BLaER1 (cell line): ENCODE data around the gene ROGDI.

Experiments
- H3K27ac ChIP-seq: shearing (Covaris generic); formaldehyde crosslinking; 2 replicates; pipeline ENCODE4 v1.8.1; 2022
- H3K27me3 ChIP-seq: shearing (Covaris generic); formaldehyde crosslinking; 2 replicates; pipeline ENCODE4 v1.8.1; 2022
- H3K36me3 ChIP-seq: shearing (Covaris generic); formaldehyde crosslinking; 2 replicates; pipeline ENCODE4 v1.8.1; 2022
- H3K4me1 ChIP-seq: shearing (Covaris generic); formaldehyde crosslinking; 2 replicates; pipeline ENCODE4 v1.8.1; 2022
- H3K4me2 ChIP-seq: shearing (Covaris generic); formaldehyde crosslinking; 2 replicates; pipeline ENCODE4 v1.8.1; 2022
- H3K4me3 ChIP-seq: shearing (Covaris generic); formaldehyde crosslinking; 2 replicates; pipeline ENCODE4 v1.8.1; 2022
- H3K9ac ChIP-seq: shearing (Covaris generic); formaldehyde crosslinking; 2 replicates; pipeline ENCODE4 v1.8.1; 2022
- H3K9me3 ChIP-seq: shearing (Covaris generic); formaldehyde crosslinking; 2 replicates; pipeline ENCODE4 v1.8.1; 2022
- H4K20me1 ChIP-seq: shearing (Covaris generic); formaldehyde crosslinking; 2 replicates; pipeline ENCODE4 v1.8.1; 2022
- Cebpa-rat ChIP-seq: shearing (Covaris generic); IDR thresholded peaks from 2 replicates; pipeline ENCODE4 v1.8.1; 2022

ROGDI gene, protein sequence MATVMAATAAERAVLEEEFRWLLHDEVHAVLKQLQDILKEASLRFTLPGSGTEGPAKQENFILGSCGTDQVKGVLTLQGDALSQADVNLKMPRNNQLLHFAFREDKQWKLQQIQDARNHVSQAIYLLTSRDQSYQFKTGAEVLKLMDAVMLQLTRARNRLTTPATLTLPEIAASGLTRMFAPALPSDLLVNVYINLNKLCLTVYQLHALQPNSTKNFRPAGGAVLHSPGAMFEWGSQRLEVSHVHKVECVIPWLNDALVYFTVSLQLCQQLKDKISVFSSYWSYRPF

DNA sequence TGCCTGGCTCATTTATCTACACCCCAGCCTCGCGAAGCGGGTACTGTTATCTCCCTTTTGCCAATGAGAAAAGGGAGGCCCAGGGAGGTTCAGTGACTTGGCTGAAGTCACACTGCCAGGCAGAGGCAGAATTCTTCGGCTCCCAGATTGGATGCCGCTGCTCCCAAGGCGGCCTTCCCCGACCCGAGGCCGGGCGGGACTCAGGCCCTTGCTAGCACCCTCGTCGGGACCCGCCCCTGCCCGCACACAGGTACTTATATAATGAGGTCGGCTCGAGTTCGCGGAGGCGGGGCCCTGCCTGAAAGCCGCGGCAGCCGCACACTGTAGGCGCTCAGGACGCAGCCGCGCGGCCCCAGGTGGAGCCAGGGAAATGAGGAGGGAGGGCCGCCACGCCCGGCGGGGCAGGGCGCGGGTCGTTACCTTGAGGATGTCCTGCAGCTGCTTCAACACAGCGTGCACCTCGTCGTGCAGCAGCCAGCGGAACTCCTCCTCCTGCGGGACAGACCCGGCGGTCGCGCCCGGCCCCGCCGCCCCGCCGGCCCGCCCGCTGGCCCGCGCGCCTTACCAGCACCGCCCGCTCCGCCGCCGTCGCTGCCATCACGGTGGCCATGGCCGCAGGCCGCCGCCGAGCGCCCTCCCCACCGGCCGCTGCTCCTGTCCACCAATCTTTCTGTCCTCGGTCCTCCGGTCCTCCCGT is at the start of gene ROGDI:
TSS of gene ROGDI (minus strand) at position 672 of the 697 bp plus-strand sequence. CDS start at position 610, 62 bp downstream.
- Histone ChIP-seq H3K36me3 (peaks cover 57% of the 10 kb centered on the region), H3K27me3 (no peaks in the 10 kb centered on the region), H3K9ac (peak within 1 kb of the TSS; percentile 82), H3K4me2 (peak within 1 kb of the TSS; percentile 100), H3K27ac (peak within 1 kb of the TSS; percentile 84), H3K4me3 (peak within 1 kb of the TSS; percentile 87), H4K20me1 (peaks cover 22% of the 10 kb centered on the region), H3K4me1 (peaks cover 47% of the 10 kb centered on the region), H3K9me3 (no peaks in the 10 kb centered on the region)
- no peak for TF ChIP-seq Cebpa-rat

DNA sequence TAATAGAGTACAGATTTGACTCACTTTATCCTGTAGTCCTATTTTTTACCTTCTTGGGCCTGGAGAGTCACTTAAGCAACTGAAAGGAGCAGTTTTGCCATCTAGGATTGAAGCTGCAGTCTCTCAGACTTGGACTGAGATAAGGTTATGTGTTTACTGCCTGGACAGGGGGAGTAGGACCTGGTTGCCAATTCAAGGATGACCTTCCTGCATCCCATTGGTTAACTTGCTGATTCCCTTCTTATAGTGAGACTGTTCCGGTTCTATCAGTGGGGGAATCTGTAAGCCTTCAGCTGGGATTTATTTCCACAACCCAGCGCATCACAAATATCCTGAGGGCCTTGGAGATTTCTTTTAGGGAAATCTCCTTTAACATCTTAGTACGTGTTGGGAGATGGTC is 47.8 kb upstream of the ROGDI start:
- no peak overlapping the region for H3K4me3 ChIP-seq
- H3K9ac ChIP-seq, result peak overlapping the region; percentile 99; the same call in 1 of the 2 replicates
- no peaks in the 10 kb centered on the region for H3K9me3 ChIP-seq
- H3K36me3 ChIP-seq, result peaks cover 27% of the 10 kb centered on the region
- H3K27me3 ChIP-seq, result no peaks in the 10 kb centered on the region
- TF ChIP-seq Cebpa-rat, result no peak
- peak overlapping the region; percentile 81 for H3K4me2 ChIP-seq
- peaks cover 94% of the 10 kb centered on the region for H4K20me1 ChIP-seq
- no peak overlapping the region for H3K27ac ChIP-seq
- H3K4me1 ChIP-seq, result peaks cover 37% of the 10 kb centered on the region

DNA sequence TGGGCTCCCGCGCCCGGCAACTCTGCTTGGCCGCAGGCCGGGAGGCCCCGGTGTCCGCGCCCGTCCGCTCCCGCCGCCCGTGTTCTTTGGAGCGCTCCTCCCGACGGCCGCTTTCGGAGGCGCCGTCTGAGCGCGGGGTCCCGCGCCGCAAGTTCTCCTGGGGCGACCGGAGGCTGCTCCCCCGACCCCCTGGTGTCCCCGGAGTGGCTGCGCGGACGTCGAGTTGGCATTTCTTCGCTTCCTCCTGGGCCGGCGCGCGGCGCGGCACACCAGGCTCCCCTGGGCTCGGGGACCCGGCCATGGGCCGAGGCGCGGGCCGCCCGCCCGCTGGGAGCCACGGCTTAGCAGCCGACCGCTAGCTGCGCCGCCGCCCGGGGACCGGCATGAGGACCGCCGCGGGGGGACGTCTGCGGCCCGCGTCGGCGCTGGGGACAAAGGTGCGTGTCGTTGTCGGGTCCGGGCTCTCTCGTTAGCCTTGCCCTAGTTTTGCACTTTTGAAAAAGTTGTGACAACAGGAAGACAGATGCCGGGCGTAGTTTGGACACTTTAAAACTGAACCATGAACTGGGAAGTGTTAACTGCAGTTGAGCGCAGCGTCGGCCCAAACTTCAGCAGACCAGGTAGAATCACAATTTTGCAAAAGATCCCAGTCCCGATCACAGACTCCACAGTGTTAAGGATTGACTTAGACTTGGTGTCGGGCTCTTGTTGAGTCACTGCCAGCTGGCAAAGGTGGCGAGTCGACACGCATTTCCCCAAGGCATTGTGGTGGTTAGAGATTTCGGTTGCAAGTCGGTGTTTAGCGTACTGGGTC is 45.5 kb upstream of the ROGDI start:
- H3K4me3 ChIP-seq, result peak overlapping the region; percentile 99
- peaks cover 44% of the 10 kb centered on the region for H3K4me1 ChIP-seq
- H3K9ac ChIP-seq, result peak overlapping the region; percentile 99
- H3K36me3 ChIP-seq, result peaks cover 25% of the 10 kb centered on the region
- peak overlapping the region; percentile 81 for H3K4me2 ChIP-seq
- H4K20me1 ChIP-seq, result peaks cover 86% of the 10 kb centered on the region
- H3K27me3 ChIP-seq, result no peaks in the 10 kb centered on the region
- no peak for TF ChIP-seq Cebpa-rat
- no peaks in the 10 kb centered on the region for H3K9me3 ChIP-seq
- H3K27ac ChIP-seq, result peak overlapping the region; percentile 99

DNA sequence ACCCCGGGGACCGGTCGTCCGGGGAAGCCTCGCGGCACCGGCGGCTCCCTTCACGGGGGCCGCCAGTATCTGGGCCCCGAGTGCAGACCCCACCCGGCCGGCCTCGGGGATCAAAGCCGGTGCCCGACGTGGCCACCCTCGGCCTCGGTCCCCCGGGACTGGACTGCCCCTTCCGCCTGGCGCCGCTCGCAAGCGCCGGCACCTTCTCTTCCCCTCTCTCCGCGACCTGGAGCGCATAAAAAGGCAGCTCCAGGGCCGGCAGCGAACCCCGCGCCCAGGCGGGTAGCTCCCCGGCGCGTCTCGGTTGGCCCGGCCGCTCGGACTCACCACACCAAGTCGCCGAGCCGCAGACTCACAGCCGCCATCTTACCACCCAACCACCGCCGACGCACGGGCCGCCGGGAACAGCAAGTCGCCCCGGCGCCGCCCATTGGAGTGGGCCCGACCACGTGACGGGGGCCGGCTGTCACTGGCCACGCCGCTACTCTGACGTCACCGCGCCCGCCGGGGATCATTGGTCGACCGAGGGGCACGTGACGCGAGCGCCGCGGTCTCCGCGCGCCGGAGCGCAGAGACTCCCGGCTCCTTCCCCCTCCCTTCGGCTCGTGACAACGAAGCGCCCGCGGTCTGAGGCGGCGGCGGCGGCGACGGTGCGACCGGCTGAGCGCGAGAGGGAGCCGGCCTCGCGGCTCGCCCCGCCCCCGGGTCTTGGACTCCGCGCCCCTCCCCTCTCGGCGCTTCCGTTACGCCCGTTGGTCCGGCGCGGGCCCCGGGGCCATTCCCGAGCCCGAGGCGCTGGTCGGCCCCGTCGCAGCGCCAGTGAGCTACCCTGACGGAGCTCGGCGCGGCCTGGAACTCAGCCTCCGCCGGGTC is 44.7 kb upstream of the ROGDI start, which contains the start of the genes GLYR1 and UBN1:
TSS of gene GLYR1 (minus strand) at position 388 of the 873 bp plus-strand sequence. CDS start at position 365, 23 bp downstream.
TSS of gene UBN1 (plus strand) at position 581 of the 873 bp plus-strand sequence. CDS start 5,437 bp downstream, outside the sequence.
- Histone ChIP-seq H4K20me1 (peaks cover 84% of the 10 kb centered on the region), H3K4me1 (peaks cover 44% of the 10 kb centered on the region), H3K36me3 (peaks cover 30% of the 10 kb centered on the region), H3K4me3 (peak within 1 kb of the TSS; percentile 99), H3K4me2 (peak within 1 kb of the TSS; percentile 84), H3K27ac (peak within 1 kb of the TSS; percentile 99), H3K9me3 (no peaks in the 10 kb centered on the region), H3K9ac (peak within 1 kb of the TSS; percentile 99), H3K27me3 (no peaks in the 10 kb centered on the region)
- TF ChIP-seq Cebpa-rat, result no peak

DNA sequence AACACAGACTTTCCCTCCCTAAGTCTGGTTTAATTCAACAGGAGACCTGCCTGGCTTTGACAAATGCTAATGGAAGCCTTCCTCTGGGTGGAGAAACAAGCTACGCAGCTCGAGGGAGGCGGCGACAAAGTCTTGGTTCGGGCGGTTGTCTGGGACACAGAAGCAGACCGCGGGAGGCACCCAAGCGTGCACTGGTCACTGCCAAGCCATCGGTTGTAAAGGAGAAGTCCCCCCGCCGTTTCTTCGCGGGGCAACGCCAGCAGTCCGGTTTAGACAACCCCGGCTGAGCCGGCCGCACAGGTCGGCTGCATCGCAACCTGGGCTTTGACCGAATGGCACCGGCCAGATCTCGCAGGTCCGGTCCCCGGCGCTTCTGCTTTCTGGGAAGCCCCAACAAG is 44.1 kb upstream of the ROGDI start:
- Histone ChIP-seq H3K9me3 (no peaks in the 10 kb centered on the region), H3K27me3 (no peaks in the 10 kb centered on the region), H3K4me2 (peak overlapping the region; percentile 84), H3K27ac (peak overlapping the region; percentile 99), H3K36me3 (peaks cover 36% of the 10 kb centered on the region), H3K4me3 (peak overlapping the region; percentile 99), H4K20me1 (peaks cover 79% of the 10 kb centered on the region), H3K4me1 (peaks cover 44% of the 10 kb centered on the region), H3K9ac (peak overlapping the region; percentile 99)
- TF ChIP-seq Cebpa-rat, result no peak

DNA sequence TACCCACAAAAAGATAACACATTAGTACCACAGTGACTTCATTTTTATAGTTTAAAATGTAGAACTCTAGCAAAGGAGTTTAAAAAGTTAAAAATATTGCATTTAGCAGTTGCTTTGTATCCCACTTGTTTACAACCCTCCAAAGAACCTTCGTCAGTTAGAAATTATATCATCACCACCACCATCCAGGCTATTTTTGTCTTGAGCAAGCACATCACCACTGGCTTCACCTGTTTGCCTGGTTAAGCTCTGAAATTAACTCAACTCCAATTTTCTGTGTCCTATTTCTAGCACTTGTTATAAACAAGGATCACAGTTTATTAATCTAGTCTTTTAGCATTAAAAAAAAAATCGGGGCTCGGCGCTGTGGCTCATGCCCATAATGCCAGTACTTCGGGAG is 38.6 kb upstream of the ROGDI start:
- no peak for TF ChIP-seq Cebpa-rat
- peaks cover 14% of the 10 kb centered on the region for H3K4me1 ChIP-seq
- H3K36me3 ChIP-seq, result peaks cover 91% of the 10 kb centered on the region
- no peaks in the 10 kb centered on the region for H3K27me3 ChIP-seq
- no peak overlapping the region for H3K4me2 ChIP-seq
- H3K4me3 ChIP-seq, result no peak overlapping the region
- no peak overlapping the region for H3K9ac ChIP-seq
- peaks cover 72% of the 10 kb centered on the region for H4K20me1 ChIP-seq
- H3K9me3 ChIP-seq, result no peaks in the 10 kb centered on the region
- H3K27ac ChIP-seq, result no peak overlapping the region

DNA sequence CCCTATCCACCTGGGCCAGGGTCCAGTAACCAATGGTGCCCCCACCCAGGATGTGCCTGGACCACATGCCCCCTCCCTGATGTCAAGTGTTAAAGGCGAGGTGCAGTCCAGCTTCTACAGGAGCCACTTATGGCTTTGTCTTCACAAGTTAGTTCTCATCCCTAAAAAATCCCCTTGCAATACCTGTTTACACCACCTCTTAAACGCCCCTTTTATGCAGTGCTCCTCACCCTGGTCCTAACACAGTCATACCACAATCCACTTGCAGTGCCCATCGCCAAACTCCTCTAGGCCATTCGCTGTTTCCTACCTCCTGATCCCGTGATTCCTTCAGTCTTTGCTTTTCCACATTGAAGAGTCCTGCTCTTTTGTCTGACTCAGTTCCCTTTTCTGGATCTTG is 37.5 kb upstream of the ROGDI start:
- no peak overlapping the region for H3K4me2 ChIP-seq
- H3K4me3 ChIP-seq, result no peak overlapping the region
- no peaks in the 10 kb centered on the region for H3K27me3 ChIP-seq
- TF ChIP-seq Cebpa-rat, result no peak
- H3K36me3 ChIP-seq, result peaks cover 98% of the 10 kb centered on the region
- H3K9me3 ChIP-seq, result no peaks in the 10 kb centered on the region
- H4K20me1 ChIP-seq, result peaks cover 72% of the 10 kb centered on the region
- no peak overlapping the region for H3K27ac ChIP-seq
- H3K4me1 ChIP-seq, result peaks cover 5% of the 10 kb centered on the region; the same call in 1 of the 2 replicates
- no peak overlapping the region for H3K9ac ChIP-seq

DNA sequence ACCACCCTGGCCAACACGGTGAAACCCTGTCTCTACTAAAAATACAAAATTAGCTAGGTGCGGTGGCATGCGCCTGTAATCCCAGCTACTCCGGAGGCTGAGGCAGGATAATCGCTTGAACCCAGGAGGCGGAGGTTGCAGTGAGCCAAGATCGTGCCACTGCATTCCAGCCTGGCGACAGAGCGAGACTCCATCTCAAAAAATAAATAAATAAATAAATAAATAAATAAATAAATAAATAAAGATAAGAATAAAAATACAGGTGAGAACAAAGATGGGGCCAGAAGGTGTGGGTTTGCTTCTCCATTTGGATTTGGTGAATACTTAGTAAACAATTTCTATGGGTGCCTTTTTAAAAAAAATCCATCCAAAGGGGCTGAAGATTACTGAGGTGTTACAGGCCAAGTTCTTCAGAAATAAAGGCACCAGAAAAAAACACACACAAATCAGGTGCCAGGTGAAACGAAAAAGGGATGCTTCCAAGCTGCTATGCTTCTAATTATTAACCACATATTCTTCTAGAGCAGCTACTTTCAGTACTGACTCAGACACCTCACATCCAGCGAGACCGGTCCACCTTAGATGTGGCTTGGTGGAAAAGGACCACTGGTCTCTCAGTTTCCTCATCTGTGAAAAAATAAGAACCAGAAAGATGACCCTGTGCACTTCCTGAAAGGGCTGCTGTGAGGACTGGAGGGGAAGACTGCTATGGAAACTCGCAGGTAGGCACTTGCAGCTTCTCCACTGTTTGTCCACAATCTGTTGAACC is 35.5 kb upstream of the ROGDI start:
- H3K27ac ChIP-seq, result no peak overlapping the region
- peaks cover 81% of the 10 kb centered on the region for H4K20me1 ChIP-seq
- no peak for TF ChIP-seq Cebpa-rat
- H3K36me3 ChIP-seq, result peaks cover 100% of the 10 kb centered on the region
- no peaks in the 10 kb centered on the region for H3K27me3 ChIP-seq
- no peaks in the 10 kb centered on the region for H3K9me3 ChIP-seq
- H3K4me2 ChIP-seq, result no peak overlapping the region
- no peak overlapping the region for H3K9ac ChIP-seq
- peaks cover 13% of the 10 kb centered on the region for H3K4me1 ChIP-seq
- H3K4me3 ChIP-seq, result no peak overlapping the region
